COR-L47 (cell line): Measurements from ENCODE around the gene TBC1D13.
"Not testable (repeated sequence)": the region's sequence is repeated elsewhere in the genome, so short reads cannot be mapped to it uniquely, and the experiment has no call there.

Source experiments
- DNase-seq: peaks from one replicate; lab custom pipeline; 2025; lab: John Stamatoyannopoulos, UW

TBC1D13 gene, protein sequence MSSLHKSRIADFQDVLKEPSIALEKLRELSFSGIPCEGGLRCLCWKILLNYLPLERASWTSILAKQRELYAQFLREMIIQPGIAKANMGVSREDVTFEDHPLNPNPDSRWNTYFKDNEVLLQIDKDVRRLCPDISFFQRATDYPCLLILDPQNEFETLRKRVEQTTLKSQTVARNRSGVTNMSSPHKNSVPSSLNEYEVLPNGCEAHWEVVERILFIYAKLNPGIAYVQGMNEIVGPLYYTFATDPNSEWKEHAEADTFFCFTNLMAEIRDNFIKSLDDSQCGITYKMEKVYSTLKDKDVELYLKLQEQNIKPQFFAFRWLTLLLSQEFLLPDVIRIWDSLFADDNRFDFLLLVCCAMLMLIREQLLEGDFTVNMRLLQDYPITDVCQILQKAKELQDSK

DNA sequence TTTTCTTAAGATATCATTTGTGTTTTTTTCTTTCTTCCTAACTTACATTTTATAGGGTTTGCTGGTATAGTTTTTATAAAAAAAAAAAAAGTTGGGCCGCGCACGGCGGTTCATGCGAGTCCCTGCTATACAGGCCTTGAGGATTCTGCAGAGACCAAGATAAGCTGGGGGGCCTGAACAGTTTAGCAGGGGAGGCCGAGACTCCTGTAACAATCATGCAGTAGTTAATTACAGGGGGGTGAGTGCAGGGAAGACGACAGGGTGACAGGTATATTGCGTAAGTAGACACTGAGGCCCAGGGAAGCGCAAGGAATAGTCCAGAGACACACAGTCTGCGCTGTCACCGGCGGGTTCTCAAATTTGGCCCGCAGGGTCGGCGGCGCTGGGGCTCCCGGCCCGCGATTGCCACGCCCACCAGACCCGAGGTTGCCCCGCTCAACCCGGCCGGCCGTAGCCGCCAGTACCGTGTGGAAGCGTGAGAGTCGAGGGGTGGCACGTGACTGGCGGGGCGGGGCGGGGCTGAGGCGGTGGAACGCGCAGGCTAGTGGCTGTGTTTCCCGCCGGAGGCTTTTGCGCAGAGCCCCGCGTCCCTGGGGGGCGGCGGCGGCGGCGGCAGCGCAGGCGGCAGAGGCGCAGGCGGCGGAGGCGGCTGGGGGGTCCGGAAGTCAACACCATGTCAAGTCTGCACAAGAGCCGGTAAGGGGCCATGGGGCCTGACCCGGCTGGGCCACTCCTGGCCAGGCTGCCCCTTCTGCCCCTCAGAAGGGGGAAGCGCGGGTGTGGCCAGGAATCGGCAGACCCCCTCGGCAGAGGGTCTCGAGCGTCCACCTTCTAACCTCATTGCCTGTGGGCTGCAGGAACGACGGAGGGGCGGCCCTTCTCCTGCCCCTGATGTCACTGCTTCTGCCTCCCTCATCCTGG lies at the start of gene TBC1D13:
TSS of gene TBC1D13 (plus strand) at position 573 of the 921 bp plus-strand sequence. CDS start at position 674, 101 bp downstream.
- peak; percentile 81 for DNase-seq

DNA sequence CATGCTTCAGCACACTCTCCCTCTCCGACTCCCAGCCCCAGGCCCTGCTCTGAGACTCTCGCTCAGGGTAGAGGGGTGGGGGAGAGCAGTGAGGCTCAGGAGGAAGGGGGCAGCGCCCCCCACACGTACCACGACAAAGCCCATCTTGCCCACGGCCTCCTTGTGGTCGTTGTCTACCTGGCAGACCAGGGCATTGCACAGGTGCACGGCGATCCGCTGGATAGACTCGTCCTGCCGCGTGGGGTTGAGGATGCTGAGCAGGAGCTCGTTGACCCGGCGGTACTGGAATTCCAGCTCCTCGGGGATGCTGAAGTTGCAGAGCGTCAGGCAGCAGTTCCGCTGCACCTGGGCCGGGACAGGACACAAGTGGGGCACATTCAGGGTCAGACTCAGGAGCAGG lies 44.7 kb upstream of the TBC1D13 start:
- DNase-seq, result no peak

DNA sequence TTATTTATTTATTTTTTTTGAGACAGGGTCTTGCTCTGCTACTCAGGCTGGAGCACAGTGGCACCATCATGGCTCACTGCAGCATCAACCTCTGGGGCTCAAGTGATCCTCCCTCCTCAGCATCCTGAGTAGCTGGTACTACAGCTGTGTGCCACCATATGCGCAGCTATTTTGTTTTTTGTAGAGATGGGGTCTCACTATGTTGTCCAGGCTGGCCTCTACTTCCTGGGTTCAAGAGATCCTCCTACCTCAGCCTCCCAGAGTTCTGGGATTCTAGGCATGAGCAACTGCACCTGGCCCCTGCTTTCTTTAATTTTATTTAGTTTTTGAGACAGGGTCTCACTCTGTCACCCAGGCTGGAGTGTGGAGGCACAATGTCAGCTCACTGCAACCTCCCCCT lies 43.6 kb upstream of the TBC1D13 start:
- no peak for DNase-seq

DNA sequence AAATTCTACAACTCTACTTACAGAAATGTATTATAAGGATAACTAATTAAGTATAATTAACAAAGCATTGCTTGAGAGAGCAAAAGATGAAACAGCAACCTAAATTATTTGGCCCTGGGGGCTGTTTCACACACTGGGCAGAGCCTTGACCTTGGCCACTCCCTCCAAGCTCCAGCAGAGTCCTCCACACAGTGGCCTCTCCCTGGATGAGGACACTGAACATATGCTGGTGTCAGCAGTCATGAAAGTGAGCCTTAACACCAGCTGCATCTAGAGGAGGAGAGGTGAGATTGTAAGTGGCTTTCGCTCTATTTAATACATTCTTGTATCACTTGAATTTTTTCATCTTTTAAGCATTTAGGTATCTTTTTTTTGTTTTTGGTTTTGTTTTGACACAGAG lies 39.8 kb upstream of the TBC1D13 start:
- DNase-seq, result no peak

DNA sequence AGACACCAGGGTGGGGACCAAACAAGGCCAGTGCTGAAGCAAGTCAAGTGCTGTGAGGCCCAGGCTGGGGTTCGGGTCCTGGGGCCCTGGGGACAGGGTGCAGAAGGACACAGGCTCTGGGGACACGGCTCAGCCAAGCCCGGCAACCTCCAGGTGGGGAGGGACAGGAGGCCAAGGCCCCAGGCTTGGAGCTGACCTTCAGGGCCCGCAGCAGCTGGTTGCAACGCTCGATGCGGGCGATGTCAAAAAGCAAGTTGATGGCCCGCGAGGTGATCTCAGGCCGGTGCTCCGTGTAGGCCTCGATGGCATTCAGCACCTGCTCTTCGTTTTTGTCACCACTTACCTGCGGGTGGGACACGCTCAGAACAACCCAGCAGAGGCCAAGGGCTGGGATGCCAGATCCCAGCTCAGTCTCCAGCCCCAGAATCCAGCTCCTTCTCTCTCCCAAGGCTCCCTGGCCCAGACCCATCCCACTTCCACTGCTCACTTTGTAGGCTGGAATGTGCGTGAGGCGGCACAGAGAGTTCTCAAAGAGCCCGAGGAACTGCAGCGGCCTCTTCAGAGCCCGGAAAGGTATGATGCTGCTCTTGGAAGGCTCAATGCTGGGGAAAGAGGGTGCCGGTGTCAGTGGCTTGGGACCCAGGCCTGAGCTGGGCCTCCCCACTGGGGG lies 36.0 kb upstream of the TBC1D13 start:
- DNase-seq, result no peak

DNA sequence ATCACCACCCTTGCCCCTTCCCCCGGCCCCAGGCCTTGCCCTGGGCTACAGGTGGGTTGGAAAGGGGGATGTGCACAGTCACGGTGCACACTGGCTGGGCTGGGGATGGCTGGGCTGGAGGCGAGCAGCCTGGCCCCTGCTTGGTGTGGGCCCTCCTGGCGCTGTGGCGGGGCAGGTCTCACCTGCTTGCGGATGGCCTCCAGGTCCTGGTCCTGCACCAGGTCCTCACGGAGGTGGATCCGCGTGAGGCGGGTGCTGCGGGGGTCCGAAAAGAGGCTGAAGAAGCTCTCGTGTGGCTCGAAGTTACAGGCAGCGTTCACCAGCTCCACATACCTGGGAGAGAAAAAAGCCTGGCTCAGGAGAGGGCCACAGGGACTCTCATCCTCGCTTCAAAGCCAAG lies 33.4 kb upstream of the TBC1D13 start:
- DNase-seq, result no peak

DNA sequence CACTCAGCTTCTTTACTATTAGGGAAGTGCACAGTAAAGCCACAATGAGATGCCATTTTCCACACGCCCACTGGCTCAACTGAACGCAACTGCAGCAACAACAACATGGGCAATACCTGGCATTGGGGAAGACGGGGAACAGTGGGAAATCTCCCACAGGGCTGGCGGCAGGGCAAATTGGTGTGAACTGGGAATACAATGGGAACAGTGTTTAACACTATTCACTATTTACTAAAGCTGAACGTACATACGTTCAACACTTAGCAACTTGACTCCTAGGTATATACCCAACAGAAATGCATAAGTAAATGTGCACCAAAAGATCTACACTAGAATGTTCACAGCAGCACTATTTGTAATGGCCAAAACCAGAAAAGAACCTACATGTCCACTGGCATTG lies 29.5 kb upstream of the TBC1D13 start:
- no peak for DNase-seq

DNA sequence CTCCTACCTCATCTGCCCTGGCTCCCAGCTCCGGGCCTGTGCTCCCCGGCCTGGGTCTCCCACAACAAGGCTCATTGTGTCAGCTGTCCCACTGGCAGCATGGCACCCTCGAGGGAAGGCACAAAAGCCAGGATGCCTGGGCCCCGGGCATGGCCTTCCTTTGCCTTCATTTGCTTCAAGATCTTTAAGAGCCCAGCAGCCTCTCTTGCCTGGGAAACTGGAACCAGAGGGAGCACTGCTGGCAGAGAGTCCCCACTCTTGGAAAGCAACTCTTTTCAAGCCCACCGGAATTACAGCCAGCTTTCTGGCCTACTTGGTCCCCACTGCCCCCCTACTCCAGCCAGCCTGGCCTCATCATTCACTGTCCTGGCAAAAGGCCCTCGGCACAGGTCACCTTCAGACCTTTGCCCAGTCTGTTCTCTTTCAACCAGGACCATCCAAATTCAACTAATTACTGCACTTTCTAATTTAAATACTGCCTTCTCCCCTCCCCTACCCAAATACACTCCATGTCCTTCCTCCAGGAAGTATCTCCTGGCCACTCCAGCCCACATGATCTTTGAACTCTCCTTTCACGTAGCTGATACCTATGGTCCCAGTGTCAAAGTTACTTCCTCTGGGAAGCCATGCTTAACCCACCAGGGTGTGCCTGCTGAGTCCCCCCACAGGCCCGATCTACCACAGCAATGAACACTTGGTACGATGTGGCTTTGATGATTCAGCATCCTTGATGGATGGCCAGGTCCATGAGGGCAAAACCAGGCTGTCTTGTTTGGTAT lies 24.2 kb upstream of the TBC1D13 start:
- DNase-seq, result no peak

DNA sequence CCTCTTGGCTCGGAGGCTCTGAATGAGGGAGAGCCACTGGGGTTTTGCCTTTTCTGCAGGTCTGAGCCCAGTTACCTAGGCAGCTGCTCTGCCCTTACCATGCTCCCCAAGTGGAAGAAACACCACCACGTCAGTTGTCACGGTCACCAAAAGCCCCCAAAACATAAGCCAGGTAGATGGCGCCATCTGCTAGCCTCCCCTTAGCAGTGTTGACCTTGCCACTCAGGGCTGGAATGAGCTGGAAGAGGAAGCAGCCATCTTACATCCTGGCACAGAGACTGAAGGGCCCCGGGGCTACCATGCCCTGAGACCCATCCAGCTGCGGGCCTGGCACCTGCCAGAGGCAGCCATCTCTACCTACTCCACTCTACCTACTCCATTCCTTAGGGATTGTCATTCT lies 22.7 kb upstream of the TBC1D13 start:
- no peak for DNase-seq

DNA sequence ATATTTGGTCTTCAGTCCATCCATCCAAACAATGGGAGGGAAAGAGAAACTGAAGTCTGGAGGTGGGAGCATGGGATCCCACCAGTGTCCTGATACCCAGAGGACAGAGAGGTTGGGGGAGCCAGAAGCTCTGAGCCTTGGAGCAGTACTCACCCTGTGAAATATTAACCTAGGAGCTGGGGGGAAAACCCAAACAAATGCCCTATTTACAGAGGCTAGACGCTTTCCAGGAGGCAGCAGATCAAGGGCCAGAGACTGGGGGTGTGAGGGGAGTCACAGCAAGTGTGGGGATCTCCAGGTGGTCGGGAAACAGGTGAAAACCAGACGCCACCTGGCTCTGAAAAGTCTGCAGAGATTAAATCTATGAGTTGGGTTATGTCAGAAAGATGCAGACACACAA lies 21.6 kb upstream of the TBC1D13 start:
- DNase-seq, result no peak

DNA sequence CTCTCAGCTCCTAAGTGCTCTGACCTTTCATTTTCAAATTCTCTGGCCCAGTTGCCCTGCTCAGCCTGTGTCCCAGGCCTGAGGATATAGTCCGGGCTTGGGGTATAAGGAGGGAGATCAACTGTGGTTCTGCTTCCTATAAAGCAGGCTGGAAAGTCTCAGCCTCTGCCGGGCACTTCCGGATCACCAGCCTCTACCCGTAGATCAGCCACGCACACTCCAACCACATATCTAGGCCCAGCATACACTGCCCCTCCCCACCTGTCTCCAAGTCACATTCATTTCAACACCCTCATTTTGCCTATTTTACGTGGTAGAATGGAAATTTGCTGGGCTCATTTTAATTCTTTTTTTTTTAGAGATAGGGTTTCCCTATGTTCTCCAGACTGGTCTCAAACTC lies 18.4 kb upstream of the TBC1D13 start:
- no peak for DNase-seq

DNA sequence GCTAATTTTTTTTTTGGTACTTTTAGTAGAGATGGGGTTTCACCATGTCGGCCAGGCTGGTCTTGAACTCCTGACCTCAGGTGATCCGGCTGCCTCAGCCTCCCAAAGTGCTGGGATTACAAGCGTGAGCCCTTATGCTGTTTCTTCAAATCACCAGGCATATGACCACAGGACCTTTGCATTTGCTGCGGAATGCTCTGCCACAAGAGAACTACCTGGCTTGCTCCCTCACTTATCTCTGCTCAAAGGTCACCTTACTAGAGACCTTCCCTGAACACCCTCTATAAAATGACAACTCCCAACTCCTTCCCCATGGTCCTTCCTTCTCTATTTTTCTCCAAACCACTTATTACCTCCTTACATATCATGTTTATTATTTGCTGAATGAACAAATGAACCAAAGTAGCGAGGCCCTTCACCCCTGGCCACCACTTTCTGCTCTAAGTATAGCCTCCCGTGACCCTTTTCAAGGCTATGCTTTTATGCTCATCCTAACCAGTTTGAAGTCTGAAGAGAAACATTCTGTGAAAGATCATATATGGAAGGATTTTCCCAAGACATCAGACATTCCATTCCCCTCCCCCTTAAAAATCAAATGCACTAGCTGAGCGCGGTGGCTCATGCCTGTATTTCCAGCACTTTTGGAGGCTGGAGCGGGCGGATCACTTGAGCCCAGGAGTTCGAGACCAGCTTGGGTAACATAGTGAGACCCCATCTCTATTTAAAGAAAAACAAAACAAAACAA lies 16.6 kb upstream of the TBC1D13 start:
- DNase-seq, result no peak

DNA sequence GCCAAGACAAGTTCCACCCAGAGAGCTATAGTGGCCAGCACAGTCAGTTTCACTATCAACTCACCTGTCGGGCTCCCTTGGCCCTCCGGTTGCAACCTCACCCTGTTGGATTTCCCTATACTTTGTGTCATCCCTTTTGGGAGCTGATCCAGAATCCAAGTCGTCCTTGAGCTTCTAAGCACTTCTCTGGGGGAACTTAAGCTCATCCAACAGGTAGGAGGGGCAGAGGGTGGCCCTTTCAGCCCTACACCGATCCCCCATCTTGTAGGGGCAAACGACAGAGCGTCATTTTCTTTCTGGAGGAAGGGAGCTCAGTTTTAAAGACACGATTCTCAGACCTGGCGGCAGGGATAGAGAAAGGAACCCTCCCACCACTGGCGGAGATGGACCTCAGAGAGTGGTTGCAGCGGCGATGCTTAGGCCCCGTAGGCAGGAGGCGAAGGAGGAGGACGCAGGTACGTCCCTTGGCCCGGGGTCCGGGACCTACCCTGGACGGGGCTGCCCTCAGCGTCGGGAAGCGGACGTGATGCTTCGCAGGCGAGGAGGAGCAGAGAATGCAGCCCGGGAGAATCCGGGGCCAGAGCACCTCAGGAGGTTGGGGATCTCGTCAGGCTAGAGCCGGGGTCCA lies 15.8 kb upstream of the TBC1D13 start:
- DNase-seq, result no peak

DNA sequence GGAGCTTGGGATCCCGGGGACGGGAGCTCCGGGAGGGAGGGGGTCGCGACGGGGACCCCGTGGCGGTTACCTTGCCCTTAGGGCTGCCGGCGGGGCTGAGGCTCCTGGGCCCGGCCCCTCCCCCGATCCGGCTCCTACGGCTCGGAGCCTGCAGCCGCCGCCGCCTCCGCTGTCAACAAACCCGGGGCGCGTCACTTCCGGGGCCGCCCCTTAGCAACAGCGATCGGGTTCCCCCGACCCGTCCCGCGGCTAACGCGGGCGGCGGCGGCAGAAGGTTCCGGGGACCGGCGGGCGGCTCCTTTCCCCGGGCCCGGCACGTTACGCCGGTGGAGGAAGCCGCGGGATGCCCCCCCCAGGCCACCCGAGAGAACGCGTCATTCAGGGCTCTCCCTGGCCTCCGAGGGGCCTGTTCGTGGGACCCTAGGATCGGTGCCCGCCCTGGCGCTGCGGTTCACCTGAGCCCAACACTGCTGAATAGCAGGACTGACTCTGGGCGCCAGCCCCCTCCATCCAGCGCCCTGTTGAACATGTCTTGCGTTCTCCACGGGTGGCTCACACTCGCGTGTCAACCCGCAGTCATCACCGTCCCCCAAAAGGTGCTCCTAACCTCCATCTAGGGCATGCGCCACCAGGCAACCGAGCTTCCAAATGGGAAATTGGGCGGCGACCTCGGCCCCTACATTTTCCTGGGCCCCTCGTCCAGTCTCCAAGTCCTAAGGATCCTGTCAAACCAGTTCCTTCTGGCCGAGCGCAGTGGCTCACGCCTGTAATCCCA lies 15.1 kb upstream of the TBC1D13 start, which contains the start of gene ZER1:
TSS of gene ZER1 (minus strand) at position 183 of the 775 bp plus-strand sequence. CDS start 16,362 bp downstream, outside the sequence.
- peak; percentile 87 for DNase-seq

DNA sequence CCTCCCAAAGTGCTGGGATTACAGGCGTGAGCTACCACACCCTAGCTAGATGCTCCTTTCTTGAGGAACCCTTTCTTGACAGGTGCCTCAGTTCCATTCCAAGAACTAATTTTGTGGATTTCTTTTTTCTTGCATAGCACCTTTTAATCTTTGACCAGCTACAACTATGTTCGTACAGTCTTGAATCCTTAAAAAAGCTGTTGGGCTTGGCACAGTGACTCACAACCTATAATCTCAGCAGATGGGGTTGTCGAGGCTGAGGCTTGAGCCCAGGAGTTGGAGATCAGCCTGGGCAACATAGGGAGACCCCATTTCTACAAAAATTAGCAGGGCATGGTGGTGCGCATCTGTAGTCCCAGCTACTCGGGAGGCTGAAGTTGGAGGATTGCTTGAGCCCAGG lies 14.0 kb upstream of the TBC1D13 start:
- DNase-seq, result no peak

DNA sequence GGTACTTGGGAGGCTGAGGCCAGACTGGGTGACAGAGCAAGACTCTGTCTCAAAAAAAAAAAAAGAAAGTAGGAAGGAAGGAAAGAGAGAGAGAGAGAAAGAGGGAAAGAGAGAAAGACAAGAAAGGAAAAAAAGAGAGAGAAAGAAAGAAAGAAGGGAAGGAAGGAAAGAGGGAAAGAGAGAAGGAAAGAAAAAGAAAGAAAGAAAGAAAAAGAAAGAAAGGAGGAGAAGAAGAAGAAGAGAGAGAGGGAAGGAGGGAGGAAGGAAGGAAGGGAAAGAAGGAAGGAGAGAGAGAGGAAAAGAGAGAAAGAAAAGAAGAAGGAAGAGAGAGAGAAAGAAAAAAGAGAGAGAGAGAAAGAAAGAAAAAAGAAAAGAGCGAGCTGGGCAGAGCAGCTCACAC lies 12.2 kb upstream of the TBC1D13 start:
- no peak for DNase-seq

DNA sequence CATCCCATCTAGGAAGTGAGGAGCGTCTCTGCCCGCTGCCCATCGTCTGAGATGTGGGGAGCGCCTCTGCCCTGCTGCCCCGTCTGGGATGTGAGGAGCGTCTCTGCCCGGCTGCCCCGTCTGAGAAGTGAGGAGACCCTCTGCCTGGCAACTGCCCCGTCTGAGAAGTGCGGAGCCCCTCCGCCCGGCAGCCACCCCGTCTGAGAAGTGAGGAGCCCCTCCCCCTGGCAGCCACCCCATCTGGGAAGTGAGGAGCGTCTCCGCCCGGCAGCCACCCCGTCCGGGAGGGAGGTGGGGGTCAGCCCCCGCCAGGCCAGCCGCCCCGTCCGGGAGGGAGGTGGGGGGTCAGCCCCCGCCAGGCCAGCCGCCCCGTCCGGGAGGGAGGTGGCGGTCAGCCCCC lies 7.0 kb upstream of the TBC1D13 start:
- not testable (repeated sequence) for DNase-seq

DNA sequence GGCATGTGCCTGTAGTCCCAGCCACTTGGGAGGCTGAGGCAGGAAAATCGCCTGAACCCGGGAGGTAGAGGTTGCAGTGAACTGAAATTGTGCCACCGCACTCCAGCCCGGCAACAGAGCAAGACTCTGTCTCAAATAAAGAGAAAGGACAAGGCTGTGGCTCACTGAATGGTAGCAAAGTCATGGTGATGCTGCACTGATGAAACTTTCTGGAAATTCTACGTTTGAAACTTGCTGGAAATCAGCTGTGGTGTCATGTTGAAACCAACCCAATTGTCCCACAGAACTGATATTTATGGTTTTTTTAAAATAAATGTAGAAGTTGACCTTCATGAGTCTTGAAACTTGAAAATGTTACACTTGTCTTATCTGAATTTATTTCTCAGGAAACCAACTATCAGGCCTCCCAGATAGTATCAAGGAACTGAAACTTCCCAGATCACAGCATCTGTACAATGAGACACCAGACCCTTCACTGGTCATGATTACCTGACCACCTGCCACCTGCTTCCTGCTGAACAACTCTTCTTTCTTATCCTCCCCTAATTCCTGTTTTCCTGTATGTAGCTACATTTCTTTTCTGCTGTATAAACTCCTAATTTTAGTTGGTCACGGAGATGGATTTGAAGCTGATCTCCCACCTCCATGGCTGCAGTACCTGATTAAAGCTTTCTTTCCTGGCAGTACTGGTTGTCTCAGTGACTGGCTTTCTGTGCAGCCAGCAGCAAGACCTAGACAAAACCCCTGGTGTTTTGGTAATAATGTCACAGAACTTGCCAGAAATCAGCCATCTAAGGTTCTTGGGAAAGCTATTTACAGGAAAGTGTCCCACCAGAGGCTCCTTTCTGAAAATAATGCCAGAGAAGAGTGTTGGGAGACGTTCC lies 5.6 kb upstream of the TBC1D13 start:
- no peak for DNase-seq

DNA sequence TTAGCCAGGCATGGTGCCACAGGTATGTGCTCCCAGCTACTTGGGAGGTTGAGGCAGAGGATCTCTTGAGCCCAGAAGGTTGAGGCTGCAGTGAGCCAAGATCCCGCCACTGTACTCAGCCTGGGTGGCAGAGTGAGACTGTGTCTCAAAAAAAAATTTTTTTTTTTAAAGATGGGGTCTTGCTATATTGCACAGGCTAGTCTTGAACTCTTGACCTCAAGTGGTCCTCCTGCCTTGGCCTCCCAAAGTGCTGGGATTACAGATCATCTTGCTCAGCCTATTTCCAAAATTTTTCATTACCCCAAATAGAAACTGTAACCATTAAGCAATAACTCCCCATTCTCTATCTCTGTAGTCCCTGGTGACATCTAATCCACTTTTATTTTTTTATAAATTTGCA lies 4.4 kb upstream of the TBC1D13 start:
- DNase-seq, result no peak
